ENCODE data around the gene WNT5A.

Gene WNT5A

GRCh38 chr3:55480911-55481743 is 6.0 kb downstream of the WNT5A start:
- DNase-seq, result no peak

- no peak for DNase-seq
Observed at GRCh38 chr3:55477306-55478303, 9.5 kb downstream of the WNT5A start.

GRCh38 chr3:55476515-55476914 is 10.6 kb downstream of the WNT5A start:
- DNase-seq, result no peak

GRCh38 chr3:55474213-55474632 is 12.9 kb downstream of the WNT5A start:
- no peak for DNase-seq

- DNase-seq, result no peak
Observed at GRCh38 chr3:55473788-55474187, 13.3 kb downstream of the WNT5A start.

- DNase-seq, result no peak
Observed at GRCh38 chr3:55471522-55472280, 15.4 kb downstream of the WNT5A start.

- DNase-seq, result no peak
Observed at GRCh38 chr3:55471084-55471483, 16.0 kb downstream of the WNT5A start.

- no peak for DNase-seq
Observed at GRCh38 chr3:55469957-55470526, 17.1 kb downstream of the WNT5A start.

GRCh38 chr3:55468251-55468650 is 18.9 kb downstream of the WNT5A start:
- DNase-seq, result no peak

DNA sequence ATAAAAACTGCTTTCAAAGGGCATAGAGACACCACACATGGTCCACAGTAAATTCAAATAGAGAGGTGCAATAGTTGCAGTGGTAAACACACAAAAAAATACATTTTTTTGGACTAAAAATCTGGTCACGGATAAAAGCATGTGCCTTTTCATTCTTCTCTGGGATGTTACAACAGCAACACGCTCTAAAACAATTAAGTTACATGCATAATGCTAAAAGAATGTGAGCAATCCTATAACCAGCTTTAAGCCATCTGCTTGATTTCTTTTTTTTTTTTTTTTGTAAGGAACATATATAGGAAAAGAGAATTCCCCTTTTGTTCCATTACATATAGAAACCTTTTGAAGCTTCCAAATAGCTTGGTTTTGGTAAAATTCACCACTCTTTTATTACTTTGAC is 20.0 kb downstream of the WNT5A start:
- no peak for DNase-seq

DNA sequence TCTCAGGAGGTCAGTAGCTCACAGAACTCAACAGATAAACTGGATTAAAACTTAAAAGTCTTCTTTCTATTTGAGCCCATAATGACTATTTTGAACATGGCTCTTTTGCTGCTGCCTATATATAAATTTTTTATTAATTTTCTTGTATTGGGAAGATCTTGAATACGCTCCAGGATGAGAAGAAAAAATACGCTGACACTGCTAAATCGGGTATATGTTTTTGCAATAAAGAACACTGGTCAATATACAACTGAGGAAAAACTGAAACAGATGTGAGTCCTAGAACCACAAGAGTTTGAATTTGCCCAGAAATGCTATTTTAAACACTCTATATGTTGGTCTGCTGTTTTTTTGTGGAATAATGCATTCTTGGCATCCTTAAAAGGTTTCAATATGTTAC is 20.6 kb downstream of the WNT5A start:
- DNase-seq, result no peak

- DNase-seq, result no peak
Observed at GRCh38 chr3:55461896-55462295, 25.2 kb downstream of the WNT5A start.

DNA sequence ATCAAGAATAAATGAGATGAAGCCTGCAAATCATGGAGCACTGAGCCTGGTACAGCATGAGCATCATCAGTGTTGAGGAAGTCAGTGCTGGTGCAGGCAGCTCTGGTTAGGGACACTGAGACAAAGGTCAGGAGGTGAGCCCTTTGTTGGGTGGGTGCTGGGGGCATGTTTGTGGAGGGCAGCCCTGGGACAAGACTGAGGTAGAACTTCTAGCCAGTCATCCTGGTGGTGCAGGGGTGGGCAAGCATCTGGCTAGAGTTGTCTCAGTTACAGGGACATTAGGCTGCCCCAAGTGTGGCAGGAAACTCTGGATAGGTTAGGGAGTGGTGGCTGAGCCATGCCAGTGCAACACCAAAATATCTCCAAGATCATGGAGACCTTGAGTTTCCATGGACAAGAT is 27.3 kb downstream of the WNT5A start:
- DNase-seq, result no peak

- DNase-seq, result no peak
Observed at GRCh38 chr3:55458181-55458790, 28.8 kb downstream of the WNT5A start.

DNA sequence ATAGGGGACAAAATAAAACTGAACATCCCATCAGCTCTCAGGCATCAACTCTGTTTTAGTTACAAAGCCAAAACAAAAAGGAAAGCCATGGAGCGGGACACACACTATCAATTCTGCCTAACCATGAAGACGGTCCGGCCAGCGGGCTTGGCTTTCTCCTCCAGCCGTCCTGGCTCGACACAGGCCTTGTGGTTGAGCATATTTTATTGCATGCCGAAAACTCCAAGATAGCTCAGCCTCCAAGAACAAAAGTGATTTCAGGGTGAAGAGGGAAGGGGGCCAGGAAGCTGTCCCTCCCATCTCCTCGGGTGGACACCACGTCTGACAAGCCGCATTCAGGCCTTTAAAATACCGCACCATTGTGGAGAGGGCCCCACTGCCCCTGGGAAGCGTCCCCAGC is 31.2 kb downstream of the WNT5A start:
- no peak for DNase-seq

- DNase-seq, result no peak
Observed at GRCh38 chr3:55454611-55455010, 32.5 kb downstream of the WNT5A start.

DNA sequence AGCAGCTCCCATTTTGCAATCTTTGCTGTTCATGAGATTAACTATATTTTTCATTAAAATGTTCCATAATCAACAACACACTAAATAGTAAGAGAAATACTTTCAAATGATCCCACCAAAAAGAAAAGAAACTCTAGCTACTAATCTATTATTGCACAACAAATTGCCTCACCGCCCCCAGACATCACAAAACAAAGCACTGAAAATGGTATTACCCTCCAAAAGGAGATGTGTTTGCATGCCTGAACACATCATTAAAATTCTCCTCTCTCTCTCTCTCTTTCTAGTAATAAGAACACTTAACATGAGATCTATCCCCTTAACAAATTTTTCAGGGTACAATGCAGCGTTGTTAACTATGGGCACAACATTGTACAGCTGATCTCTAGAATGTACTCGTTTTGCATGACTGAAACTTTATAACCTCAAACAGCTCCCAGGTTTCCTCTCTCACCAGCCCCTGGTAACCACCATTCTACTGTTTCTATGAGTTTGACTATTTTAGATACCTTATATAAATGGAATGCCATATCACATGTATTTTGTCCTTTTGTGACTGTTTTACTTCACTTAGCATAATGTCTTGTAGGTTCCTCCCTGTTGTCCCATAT is 33.1 kb downstream of the WNT5A start:
- DNase-seq, result no peak

GRCh38 chr3:55452886-55453285 is 34.2 kb downstream of the WNT5A start:
- no peak for DNase-seq

GRCh38 chr3:55449527-55449926 is 37.6 kb downstream of the WNT5A start:
- no peak for DNase-seq

GRCh38 chr3:55446850-55447249 is 40.3 kb downstream of the WNT5A start:
- DNase-seq, result no peak

DNA sequence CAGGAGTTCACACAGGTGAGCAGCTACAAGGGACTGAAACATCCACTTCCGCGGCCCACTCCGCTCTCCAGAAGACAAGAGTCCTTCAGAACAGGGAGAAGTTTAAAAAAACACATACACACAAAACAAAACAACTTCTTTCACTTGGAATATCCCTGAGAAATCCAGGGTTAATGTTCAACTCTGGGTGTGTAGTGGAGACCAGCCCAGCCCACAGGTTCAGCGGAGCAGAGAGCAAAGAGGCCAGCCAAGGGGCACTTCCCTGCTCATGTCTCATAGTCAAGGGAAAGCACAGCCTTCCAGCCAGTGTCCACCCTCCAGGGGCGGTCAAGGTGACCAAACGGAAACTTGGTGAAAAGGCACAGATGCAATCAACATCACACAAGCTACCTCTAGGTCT is 41.6 kb downstream of the WNT5A start:
- DNase-seq, result no peak

DNA sequence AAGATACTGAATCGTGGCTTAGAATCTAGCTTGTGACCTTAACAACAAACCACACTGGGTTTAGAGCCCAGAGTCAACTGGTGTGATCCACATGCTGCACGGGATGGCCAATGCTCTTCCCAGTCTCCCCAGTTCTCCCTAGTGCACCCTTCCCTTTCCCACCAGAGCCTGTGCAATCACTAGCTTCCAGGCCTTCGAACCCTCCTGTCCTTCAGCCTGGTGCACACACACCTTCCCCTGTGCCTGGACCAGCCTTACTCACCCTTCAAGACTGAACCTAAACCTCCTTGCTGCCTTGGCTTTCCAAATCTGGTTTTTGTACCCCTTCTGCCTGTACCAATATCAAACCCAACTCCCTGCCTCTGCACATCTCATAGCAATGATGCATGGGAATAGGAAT is 43.8 kb downstream of the WNT5A start:
- no peak for DNase-seq

All from CD4-positive, alpha-beta T cell treated with Interleukin-17A for 4 hours (primary cell).